ENCODE measurements around the gene CRYBG2.

GRCh38 chr1:26287811-26288210 is 66.1 kb downstream of the CRYBG2 start:
- TF ChIP-seq CTCF (conservative IDR thresholded peaks at IDR 0.05) (no peak), EZH2 (IDR thresholded peaks at IDR 0.05; ENCODE audit: low read depth) (no peak)
